Fibroblast of mammary gland (primary cell): ENCODE data around the gene BPTF.
"Not testable (repeated sequence)": the region's sequence is repeated elsewhere in the genome, so short reads cannot be mapped to it uniquely, and the experiment has no call there.

ENCODE experiments used
- DNase-seq: peaks from one replicate; pipeline ENCODE4 v3.0.0-alpha.2; 2010; ENCODE audit warnings: low read depth
- H3K4me3 ChIP-seq: 2 replicates; pipeline ENCODE4 v1.5.1; 2011; ENCODE audit warnings: low read depth, mild to moderate bottlenecking, low read length, moderate library complexity; ENCODE audit not compliant: control insufficient read depth
- TF ChIP-seq, protein P1 (sequence below): conservative IDR thresholded peaks from 2 replicates; pipeline ENCODE4 v1.5.1; 2011; ENCODE audit warnings: low read depth, low read length, inconsistent platforms; ENCODE audit not compliant: control insufficient read depth, insufficient read depth

BPTF gene

DNA sequence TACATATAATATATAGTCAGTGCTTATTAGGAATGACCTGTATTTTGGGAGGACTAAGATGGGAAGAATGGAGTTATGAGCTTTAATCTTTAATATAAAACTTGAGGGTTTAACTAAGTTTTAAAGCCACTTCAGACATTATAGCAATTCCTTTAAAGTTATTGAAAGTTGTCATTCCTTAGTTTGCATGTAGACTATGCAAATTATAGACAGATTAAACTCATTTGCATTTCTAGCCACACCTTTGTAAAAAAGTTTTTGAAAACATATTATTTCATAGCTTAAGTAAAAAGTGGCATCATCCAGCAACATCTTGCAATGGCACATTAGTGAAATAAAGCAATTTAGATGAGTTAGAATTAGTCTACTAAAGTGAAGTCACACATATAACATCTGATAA, 121.2 kb downstream of the BPTF start:
- DNase-seq = no peak
- no peak overlapping the region for H3K4me3 ChIP-seq
- TF ChIP-seq, protein P1, sequence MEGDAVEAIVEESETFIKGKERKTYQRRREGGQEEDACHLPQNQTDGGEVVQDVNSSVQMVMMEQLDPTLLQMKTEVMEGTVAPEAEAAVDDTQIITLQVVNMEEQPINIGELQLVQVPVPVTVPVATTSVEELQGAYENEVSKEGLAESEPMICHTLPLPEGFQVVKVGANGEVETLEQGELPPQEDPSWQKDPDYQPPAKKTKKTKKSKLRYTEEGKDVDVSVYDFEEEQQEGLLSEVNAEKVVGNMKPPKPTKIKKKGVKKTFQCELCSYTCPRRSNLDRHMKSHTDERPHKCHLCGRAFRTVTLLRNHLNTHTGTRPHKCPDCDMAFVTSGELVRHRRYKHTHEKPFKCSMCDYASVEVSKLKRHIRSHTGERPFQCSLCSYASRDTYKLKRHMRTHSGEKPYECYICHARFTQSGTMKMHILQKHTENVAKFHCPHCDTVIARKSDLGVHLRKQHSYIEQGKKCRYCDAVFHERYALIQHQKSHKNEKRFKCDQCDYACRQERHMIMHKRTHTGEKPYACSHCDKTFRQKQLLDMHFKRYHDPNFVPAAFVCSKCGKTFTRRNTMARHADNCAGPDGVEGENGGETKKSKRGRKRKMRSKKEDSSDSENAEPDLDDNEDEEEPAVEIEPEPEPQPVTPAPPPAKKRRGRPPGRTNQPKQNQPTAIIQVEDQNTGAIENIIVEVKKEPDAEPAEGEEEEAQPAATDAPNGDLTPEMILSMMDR = no peak

DNA sequence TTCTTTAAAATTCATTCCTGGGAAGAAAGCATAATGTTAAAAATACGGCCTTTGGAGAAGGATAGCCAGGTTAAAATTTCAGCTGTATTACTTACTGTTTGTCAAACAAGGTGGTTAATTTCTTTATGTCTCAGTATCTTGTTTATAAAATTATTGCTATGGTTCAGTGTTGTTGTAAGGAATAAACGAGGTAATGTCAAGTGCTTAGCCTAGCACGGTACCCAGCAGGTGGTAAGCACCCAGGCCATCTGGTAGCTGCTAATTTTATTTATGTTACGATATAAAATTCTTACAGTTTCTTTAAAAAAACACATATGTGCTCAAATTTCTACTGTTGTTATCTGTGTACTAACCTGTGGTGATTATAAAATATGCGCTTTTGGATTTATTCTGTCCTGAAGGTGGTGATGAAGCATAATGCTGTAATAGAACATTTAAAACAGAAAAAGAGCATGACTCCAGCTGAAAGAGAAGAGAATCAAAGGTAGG, 122.1 kb downstream of the BPTF start:
- TF ChIP-seq, protein P1 = no peak
- no peak for DNase-seq
- no peak overlapping the region for H3K4me3 ChIP-seq

DNA sequence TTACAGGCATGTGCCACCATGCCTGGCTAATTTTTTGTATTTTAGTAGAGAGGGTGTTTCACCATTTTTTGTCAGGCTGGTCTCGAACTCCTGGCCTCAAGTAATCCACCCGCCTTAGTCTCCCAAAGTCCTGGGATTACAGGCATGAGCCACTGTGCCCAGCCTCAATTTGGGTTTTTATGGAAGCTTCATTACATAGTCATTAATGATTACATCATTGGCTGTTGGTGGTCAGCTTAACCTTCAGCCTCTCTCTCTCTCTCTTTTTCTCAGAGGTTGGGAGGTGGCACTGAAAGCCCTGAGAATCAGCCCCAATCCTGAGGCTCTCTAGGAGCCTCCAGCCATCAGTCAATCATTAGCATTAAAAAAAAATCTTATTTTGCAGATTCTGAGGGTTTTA, 125.6 kb downstream of the BPTF start:
- DNase-seq = no peak
- H3K4me3 ChIP-seq = no peak overlapping the region
- TF ChIP-seq, protein P1 = no peak

DNA sequence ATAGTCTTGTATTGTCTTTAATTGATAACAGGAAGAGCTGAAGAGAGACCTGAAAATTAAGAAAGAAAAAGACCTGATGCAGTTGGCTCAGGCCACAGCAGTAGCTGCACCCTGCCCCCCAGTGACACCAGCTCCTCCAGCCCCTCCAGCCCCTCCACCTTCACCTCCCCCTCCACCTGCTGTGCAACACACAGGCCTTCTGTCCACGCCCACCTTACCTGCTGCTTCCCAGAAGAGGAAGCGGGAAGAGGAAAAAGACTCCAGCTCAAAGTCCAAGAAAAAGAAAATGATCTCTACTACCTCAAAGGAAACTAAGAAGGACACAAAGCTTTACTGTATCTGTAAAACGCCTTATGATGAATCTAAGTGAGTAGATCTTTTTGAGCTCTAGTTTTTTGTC, 134.2 kb downstream of the BPTF start:
- TF ChIP-seq, protein P1 = no peak
- no peak overlapping the region for H3K4me3 ChIP-seq
- no peak for DNase-seq

DNA sequence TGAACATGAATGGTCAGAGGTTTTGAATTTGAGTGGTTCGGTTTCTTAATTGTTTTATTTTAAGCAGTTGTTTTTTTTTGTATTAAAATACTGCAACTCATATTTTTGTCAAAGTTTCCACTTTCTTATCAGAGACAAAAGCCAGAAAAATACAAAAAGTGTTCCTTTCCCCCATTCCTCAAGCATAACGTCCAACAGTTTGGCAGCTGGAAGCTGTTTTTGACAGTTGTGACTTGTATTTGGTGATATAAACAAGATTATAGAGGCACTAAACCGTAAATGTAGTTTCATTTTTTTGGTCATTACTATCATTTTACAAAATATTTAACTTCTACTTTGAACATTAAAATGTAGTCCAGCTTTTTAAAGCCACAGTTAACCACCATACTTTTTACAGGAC, 135.0 kb downstream of the BPTF start:
- DNase-seq, H3K4me3 ChIP-seq: not testable (repeated sequence)

DNA sequence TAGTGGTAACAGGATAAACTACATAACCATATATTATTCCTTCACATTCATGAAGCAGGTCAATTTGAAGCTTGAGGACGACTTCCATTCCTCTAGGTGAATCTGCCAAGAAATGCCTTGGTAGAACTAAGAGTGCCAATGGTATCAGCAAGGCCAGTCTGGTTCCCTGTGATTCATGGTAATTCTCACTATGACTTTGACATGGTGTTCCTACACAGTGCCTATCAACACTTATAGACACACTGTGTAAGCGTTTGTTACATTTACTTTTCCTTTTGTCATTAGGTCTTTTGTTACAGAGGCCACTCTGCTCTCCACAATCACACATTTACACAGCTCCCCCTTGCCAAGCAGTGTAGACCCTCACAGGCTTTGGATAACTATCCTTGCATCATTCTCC, 136.9 kb downstream of the BPTF start:
- H3K4me3 ChIP-seq, DNase-seq: not testable (repeated sequence)

DNA sequence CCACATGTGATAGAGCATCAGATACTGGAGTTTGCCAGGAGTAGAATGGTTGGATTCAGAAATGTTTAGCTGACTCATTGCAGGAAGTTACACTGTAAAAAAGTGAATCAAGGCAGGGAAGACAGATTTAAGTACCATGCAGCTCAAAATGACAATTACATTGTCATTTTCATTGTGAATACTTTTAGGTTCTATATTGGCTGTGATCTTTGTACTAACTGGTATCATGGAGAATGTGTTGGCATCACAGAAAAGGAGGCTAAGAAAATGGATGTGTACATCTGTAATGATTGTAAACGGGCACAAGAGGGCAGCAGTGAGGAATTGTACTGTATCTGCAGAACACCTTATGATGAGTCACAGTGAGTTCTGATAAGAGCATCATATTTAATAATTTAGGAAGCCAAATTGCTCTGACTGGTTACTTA, 137.9 kb downstream of the BPTF start:
- peak; percentile 72 for DNase-seq
- TF ChIP-seq, protein P1 = peak; percentile 51
- not testable (repeated sequence) for H3K4me3 ChIP-seq

DNA sequence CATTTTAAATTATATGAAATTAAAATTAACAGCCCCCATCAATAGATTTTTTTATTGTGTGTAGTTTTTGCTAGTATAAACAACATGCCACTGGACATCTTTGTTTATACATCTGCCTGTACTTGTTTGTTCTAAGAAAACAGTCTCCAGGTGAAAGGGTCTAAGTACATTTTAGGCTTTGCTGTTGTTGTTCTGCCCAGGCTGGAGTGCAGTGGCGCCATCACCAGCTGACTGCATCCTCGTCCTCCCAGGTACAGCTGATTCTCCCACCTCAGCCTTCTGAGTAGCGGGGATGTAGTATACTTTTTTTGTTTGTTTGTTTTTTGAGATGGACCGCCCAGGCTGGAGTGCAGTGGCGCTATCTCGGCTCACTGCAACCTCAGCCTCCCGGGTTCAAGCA, 145.5 kb downstream of the BPTF start:
- TF ChIP-seq, protein P1 = no peak
- no peak for DNase-seq
- no peak overlapping the region for H3K4me3 ChIP-seq
